GM21619 (cell line): Measurements from ENCODE around the gene WDR93.
"Not testable (repeated sequence)": the region's sequence is repeated elsewhere in the genome, so short reads cannot be mapped to it uniquely, and the experiment has no call there.

Experiments used
- ATAC-seq: cut with Tn5 transposase; IDR thresholded peaks from one replicate; pipeline ENCODE4 v1.9.1; 2021; ENCODE audit not compliant: unreplicated experiment

The WDR93 gene

GRCh38 chr15:89766357-89767311 lies 76.0 kb downstream of the WDR93 start:
- no peak for ATAC-seq

- ATAC-seq = no peak
Observed at GRCh38 chr15:89767411-89767915, 76.9 kb downstream of the WDR93 start.

- no peak for ATAC-seq
Observed at GRCh38 chr15:89768071-89768500, 77.5 kb downstream of the WDR93 start.

- no peak for ATAC-seq
Observed at GRCh38 chr15:89769366-89769765, 78.8 kb downstream of the WDR93 start.

GRCh38 chr15:89770041-89770440 lies 79.4 kb downstream of the WDR93 start:
- ATAC-seq = no peak

GRCh38 chr15:89772932-89773583 lies 82.4 kb downstream of the WDR93 start:
- ATAC-seq = no peak

- no peak for ATAC-seq
Observed at GRCh38 chr15:89774492-89774891, 83.9 kb downstream of the WDR93 start.

GRCh38 chr15:89775815-89776214 lies 85.2 kb downstream of the WDR93 start:
- ATAC-seq = no peak

GRCh38 chr15:89776274-89777072 lies 85.9 kb downstream of the WDR93 start, which contains the start of gene MESP2:
TSS of gene MESP2 (plus strand) at chr15:89776332. CDS start at chr15:89776358, 26 bp downstream.
- peak; percentile 50 for ATAC-seq

- ATAC-seq = no peak
Observed at GRCh38 chr15:89777073-89777751, 86.6 kb downstream of the WDR93 start.

GRCh38 chr15:89777782-89778380 lies 87.3 kb downstream of the WDR93 start:
- ATAC-seq = no peak

GRCh38 chr15:89778861-89779260 lies 88.2 kb downstream of the WDR93 start:
- no peak for ATAC-seq

- ATAC-seq = no peak
Observed at GRCh38 chr15:89780601-89781000, 90.0 kb downstream of the WDR93 start.

- peak; percentile 38 for ATAC-seq
Observed at GRCh38 chr15:89781055-89781454, 90.4 kb downstream of the WDR93 start.

- no peak for ATAC-seq
Observed at GRCh38 chr15:89781891-89782618, 91.4 kb downstream of the WDR93 start.

GRCh38 chr15:89782619-89782950 lies 92.0 kb downstream of the WDR93 start:
- not testable (repeated sequence) for ATAC-seq

GRCh38 chr15:89783111-89783860 lies 92.7 kb downstream of the WDR93 start:
- no peak for ATAC-seq

- ATAC-seq = no peak
Observed at GRCh38 chr15:89783861-89784685, 93.5 kb downstream of the WDR93 start.
